Tongue (tissue), 2 donors: ENCODE measurements around the gene RNF148. TPM values are rescaled to one million over a fixed set of nuclear protein-coding genes. Genes with fewer than 3 reads are reported as not detected.

Source experiments
- small RNA-seq: library from RNA; depleted of rRNA; stranded (forward); fragments of <200 nt; gene quantifications from one replicate; pipeline ENCODE3, GENCODE V24; 2014; ENCODE audit warnings: low replicate concordance
- total RNA-seq: library from RNA; depleted of rRNA; stranded (reverse); fragments of >200 nt; gene quantifications from one replicate; pipeline ENCODE4 v1.2.3, GENCODE V29; 2014

The RNF148 gene
- total RNA-seq, 1 donor from 2014 or later: 3.2 TPM

Small RNA genes lying within 50 kb of the gene (small RNA-seq; reads per million reads assigned to genes)
- gene AC006463.1: not detected

Other genes with a start within 250 kb of the RNF148 start
- gene RNF133, start 3.8 kb downstream of the RNF148 start, total RNA-seq: 1.6 TPM
- 22.0 TPM for gene CADPS2, start 183.5 kb upstream of the RNF148 start, total RNA-seq